ENCODE measurements around the gene LRRC8A. TPM values are rescaled to one million over a fixed set of nuclear protein-coding genes. Genes with fewer than 3 reads are reported as not detected.

LRRC8A gene
- total and polyA plus RNA-seq, 2 of the 8 experiments (the other 6 are each of a cell fraction or from before 2014, with no cell fraction given), result 103 to 111 TPM

DNA sequence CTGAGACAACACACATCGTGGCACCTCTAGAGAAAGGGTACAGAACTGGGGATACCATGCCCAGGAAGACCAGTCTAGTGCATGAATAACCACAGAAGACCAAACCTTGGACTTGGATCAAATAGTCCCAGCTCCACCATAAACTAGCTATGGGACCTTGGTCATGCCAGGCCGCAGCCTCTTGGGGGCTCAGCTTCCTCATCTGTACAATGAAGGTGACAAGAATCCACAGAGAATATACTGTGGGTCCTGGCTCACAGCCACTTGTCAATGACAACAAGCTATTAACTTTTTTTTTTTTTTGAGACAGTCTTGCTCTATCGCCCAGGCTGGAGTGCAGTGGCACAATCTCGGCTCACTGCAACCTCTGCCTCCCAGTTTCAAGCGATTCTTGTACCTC, 4.1 kb upstream of the LRRC8A start (continued):
- no peak for TF ChIP-seq JUN (IDR thresholded peaks at IDR 0.05; ENCODE audit: low read depth, low read length)
- no peak for TF ChIP-seq HDAC2 (IDR thresholded peaks at IDR 0.05; ENCODE audit: borderline replicate concordance in 1 of 2, low read depth in 2 of 2, low read length in 2 of 2)
- TF ChIP-seq, protein P1, sequence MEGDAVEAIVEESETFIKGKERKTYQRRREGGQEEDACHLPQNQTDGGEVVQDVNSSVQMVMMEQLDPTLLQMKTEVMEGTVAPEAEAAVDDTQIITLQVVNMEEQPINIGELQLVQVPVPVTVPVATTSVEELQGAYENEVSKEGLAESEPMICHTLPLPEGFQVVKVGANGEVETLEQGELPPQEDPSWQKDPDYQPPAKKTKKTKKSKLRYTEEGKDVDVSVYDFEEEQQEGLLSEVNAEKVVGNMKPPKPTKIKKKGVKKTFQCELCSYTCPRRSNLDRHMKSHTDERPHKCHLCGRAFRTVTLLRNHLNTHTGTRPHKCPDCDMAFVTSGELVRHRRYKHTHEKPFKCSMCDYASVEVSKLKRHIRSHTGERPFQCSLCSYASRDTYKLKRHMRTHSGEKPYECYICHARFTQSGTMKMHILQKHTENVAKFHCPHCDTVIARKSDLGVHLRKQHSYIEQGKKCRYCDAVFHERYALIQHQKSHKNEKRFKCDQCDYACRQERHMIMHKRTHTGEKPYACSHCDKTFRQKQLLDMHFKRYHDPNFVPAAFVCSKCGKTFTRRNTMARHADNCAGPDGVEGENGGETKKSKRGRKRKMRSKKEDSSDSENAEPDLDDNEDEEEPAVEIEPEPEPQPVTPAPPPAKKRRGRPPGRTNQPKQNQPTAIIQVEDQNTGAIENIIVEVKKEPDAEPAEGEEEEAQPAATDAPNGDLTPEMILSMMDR (IDR thresholded peaks at IDR 0.05; ENCODE audit: control extremely low read depth in 1 of 3, insufficient read depth in 1 of 3, low read depth in 1 of 3, low read length in 3 of 3), result no peak
- TF ChIP-seq RBBP5 (IDR thresholded peaks at IDR 0.05; ENCODE audit: borderline replicate concordance, low read depth, low read length), result no peak
- TF ChIP-seq KDM5A (IDR thresholded peaks at IDR 0.05; ENCODE audit: low read length), result no peak
- TF ChIP-seq EP300 (IDR thresholded peaks at IDR 0.05; ENCODE audit: borderline replicate concordance in 1 of 2, low read depth in 2 of 2, low read length in 2 of 2), result no peak
